Activated T-cell treated with anti-CD3 and anti-CD28 coated beads, Interleukin-2, amount 50 U/mL, for 72 hours (primary cell): ENCODE data around the gene CDH24. TPM values are rescaled to one million over a fixed set of nuclear protein-coding genes. Genes with fewer than 3 reads are reported as not detected.

Experiments
- ATAC-seq, 2 donors: fragments of 150-1000 bp; cut with Tn5 transposase; replicated peaks in 1 of 2; 2 replicates each; pipeline ENCODE4 v1.10.0; 2021; ENCODE audit warnings: moderate library complexity in 2 of 2, mild to moderate bottlenecking in 1 of 2
- DNase-seq, 2 donors: peaks; one replicate each; pipeline ENCODE4 v3.0.0; 2021 to 2022; ENCODE audit warnings: mixed read lengths in 1 of 2
- H3K27ac Mint-ChIP-seq: one replicate; pipeline ENCODE4 v1.8.0; 2022; ENCODE audit warnings: mild to moderate bottlenecking, moderate library complexity, mixed read lengths
- H3K27me3 Mint-ChIP-seq: one replicate; pipeline ENCODE4 v1.8.0; 2022; ENCODE audit warnings: low read depth, mixed read lengths
- H3K36me3 Mint-ChIP-seq, 2 donors: one replicate each; pipeline ENCODE4 v1.8.0; 2022; ENCODE audit warnings: mixed read lengths in 2 of 2, mild to moderate bottlenecking in 1 of 2; ENCODE audit not compliant: insufficient read depth in 2 of 2
- H3K4me1 Mint-ChIP-seq: one replicate; pipeline ENCODE4 v1.8.0; 2022; ENCODE audit warnings: low read depth, mixed read lengths
- H3K4me3 Mint-ChIP-seq, 2 donors: one replicate each; pipeline ENCODE4 v1.8.0; 2022; ENCODE audit warnings: mild to moderate bottlenecking in 2 of 2, mixed read lengths in 2 of 2, moderate library complexity in 2 of 2
- H3K9me3 Mint-ChIP-seq, 2 donors: one replicate each; pipeline ENCODE4 v1.8.0; 2022; ENCODE audit warnings: mixed read lengths in 2 of 2
- total RNA-seq, 2 donors: library from RNA; stranded (reverse); gene quantifications; one replicate each; pipeline ENCODE4 v1.2.3, GENCODE V29; 2022

Gene CDH24
- total RNA-seq = 1 to 10 TPM in 1 of 2 donors, under 1 TPM in 1; 0.82 to 1.5 TPM

GRCh38 chr14:23056956-23057756, at the start of gene CDH24:
TSS of gene CDH24 (minus strand) at chr14:23057520. CDS start at chr14:23055733, 1,787 bp downstream.
- Mint-ChIP-seq H3K27me3 (peaks cover 12% of the 10 kb centered on the region), H3K27ac (peak within 1 kb of the TSS; percentile 3), H3K36me3 (peaks cover under 1 to 12% of the 10 kb centered on the region in 2 donors), H3K4me1 (peaks cover 15% of the 10 kb centered on the region), H3K4me3 (peak within 1 kb of the TSS; percentile 89 to 93), H3K9me3 (no peaks in the 10 kb centered on the region)
- ATAC-seq = peak; percentile 72 to 75
- DNase-seq = peak; percentile 77 to 83

GRCh38 chr14:23106747-23107045, 49.4 kb upstream of the CDH24 start:
- no peak for DNase-seq
- Mint-ChIP-seq H3K4me3 (no peak overlapping the region), H3K9me3 (no peaks in the 10 kb centered on the region), H3K4me1 (no peaks in the 10 kb centered on the region), H3K27me3 (no peaks in the 10 kb centered on the region), H3K36me3 (no peaks in the 10 kb centered on the region), H3K27ac (no peak overlapping the region)
- ATAC-seq = no peak

- ATAC-seq = no peak
- Mint-ChIP-seq H3K36me3 (no peaks in the 10 kb centered on the region), H3K4me3 (no peak overlapping the region), H3K27me3 (no peaks in the 10 kb centered on the region), H3K27ac (no peak overlapping the region), H3K9me3 (no peaks in the 10 kb centered on the region), H3K4me1 (no peaks in the 10 kb centered on the region)
- DNase-seq = no peak
Measured at GRCh38 chr14:23105348-23105824, 48.1 kb upstream of the CDH24 start.

- no peaks in the 10 kb centered on the region for H3K27me3 Mint-ChIP-seq
- H3K36me3 Mint-ChIP-seq = no peaks in the 10 kb centered on the region
- no peak within 1 kb of the TSS for H3K4me3 Mint-ChIP-seq
- H3K4me1 Mint-ChIP-seq = no peaks in the 10 kb centered on the region
- DNase-seq (no peak), ATAC-seq (no peak)
- H3K27ac Mint-ChIP-seq = no peak within 1 kb of the TSS
- no peaks in the 10 kb centered on the region for H3K9me3 Mint-ChIP-seq
Measured at GRCh38 chr14:23104591-23105347, 47.4 kb upstream of the CDH24 start, which contains the start of gene CIROP. TSS of gene CIROP (minus strand) at chr14:23104989. CDS start at chr14:23104920, 69 bp downstream.

- no peaks in the 10 kb centered on the region for H3K4me1 Mint-ChIP-seq
- H3K9me3 Mint-ChIP-seq = no peaks in the 10 kb centered on the region
- H3K36me3 Mint-ChIP-seq = no peaks in the 10 kb centered on the region
- no peaks in the 10 kb centered on the region for H3K27me3 Mint-ChIP-seq
- H3K4me3 Mint-ChIP-seq = no peak overlapping the region
- DNase-seq (no peak), ATAC-seq (no peak)
- no peak overlapping the region for H3K27ac Mint-ChIP-seq
Measured at GRCh38 chr14:23104070-23104590, 46.8 kb upstream of the CDH24 start.

GRCh38 chr14:23103581-23103980, 46.3 kb upstream of the CDH24 start:
- no peaks in the 10 kb centered on the region for H3K4me1 Mint-ChIP-seq
- no peak for DNase-seq
- ATAC-seq = no peak
- H3K27ac Mint-ChIP-seq = no peak overlapping the region
- no peaks in the 10 kb centered on the region for H3K9me3 Mint-ChIP-seq
- H3K36me3 Mint-ChIP-seq = no peaks in the 10 kb centered on the region
- no peak overlapping the region for H3K4me3 Mint-ChIP-seq
- no peaks in the 10 kb centered on the region for H3K27me3 Mint-ChIP-seq

- Mint-ChIP-seq H3K4me1 (peaks cover under 1% of the 10 kb centered on the region), H3K27ac (no peak overlapping the region), H3K9me3 (no peaks in the 10 kb centered on the region), H3K36me3 (peaks cover 0 to under 1% of the 10 kb centered on the region in 2 donors), H3K4me3 (no peak overlapping the region), H3K27me3 (no peaks in the 10 kb centered on the region)
- ATAC-seq (peak in 1 of 2 donors; percentile 23), DNase-seq (no peak)
Measured at GRCh38 chr14:23102801-23103200, 45.5 kb upstream of the CDH24 start.

GRCh38 chr14:23101986-23102625, 44.8 kb upstream of the CDH24 start:
- Mint-ChIP-seq H3K9me3 (no peaks in the 10 kb centered on the region), H3K4me1 (peaks cover 7% of the 10 kb centered on the region), H3K36me3 (peaks cover 2 to 5% of the 10 kb centered on the region in 2 donors), H3K4me3 (no peak overlapping the region), H3K27ac (no peak overlapping the region), H3K27me3 (no peaks in the 10 kb centered on the region)
- ATAC-seq (no peak), DNase-seq (no peak)

- H3K4me3 Mint-ChIP-seq = no peak overlapping the region
- no peaks in the 10 kb centered on the region for H3K9me3 Mint-ChIP-seq
- H3K36me3 Mint-ChIP-seq = peaks cover 2 to 8% of the 10 kb centered on the region in 2 donors
- H3K27me3 Mint-ChIP-seq = no peaks in the 10 kb centered on the region
- DNase-seq = no peak
- peaks cover 14% of the 10 kb centered on the region for H3K4me1 Mint-ChIP-seq
- no peak for ATAC-seq
- H3K27ac Mint-ChIP-seq = no peak overlapping the region
Measured at GRCh38 chr14:23101213-23101970, 44.1 kb upstream of the CDH24 start.

GRCh38 chr14:23099212-23099861, 42.0 kb upstream of the CDH24 start:
- peaks cover 2 to 8% of the 10 kb centered on the region in 2 donors for H3K36me3 Mint-ChIP-seq
- H3K9me3 Mint-ChIP-seq = no peaks in the 10 kb centered on the region
- peak overlapping the region; percentile 21 for H3K27ac Mint-ChIP-seq
- ATAC-seq (no peak), DNase-seq (no peak)
- no peak overlapping the region for H3K4me3 Mint-ChIP-seq
- no peaks in the 10 kb centered on the region for H3K27me3 Mint-ChIP-seq
- H3K4me1 Mint-ChIP-seq = peaks cover 16% of the 10 kb centered on the region

- Mint-ChIP-seq H3K9me3 (no peaks in the 10 kb centered on the region), H3K27ac (peak overlapping the region; percentile 48), H3K4me3 (no peak overlapping the region), H3K4me1 (peaks cover 16% of the 10 kb centered on the region), H3K27me3 (no peaks in the 10 kb centered on the region), H3K36me3 (peaks cover 2 to 11% of the 10 kb centered on the region in 2 donors)
- DNase-seq = no peak
- ATAC-seq = no peak
Measured at GRCh38 chr14:23097786-23098185, 40.5 kb upstream of the CDH24 start.
